ENCODE data around the gene RPL28. TPM values are rescaled to one million over a fixed set of nuclear protein-coding genes. Genes with fewer than 3 reads are reported as not detected.

Gene RPL28
- total RNA-seq, 1 donor from 2014 or later: 1,017 TPM

- peaks cover 63% of the 10 kb centered on the region for H4K20me1 ChIP-seq (ENCODE audit: low read depth)
- Mint-ChIP-seq H3K27ac (no peak overlapping the region), H3K36me3 (peaks cover 8% of the 10 kb centered on the region), H3K4me3 (no peak overlapping the region), H3K4me1 (peaks cover 33% of the 10 kb centered on the region), H3K27me3 (ENCODE audit: insufficient read depth, low read depth) (peaks cover 5% of the 10 kb centered on the region), H3K9me3 (no peaks in the 10 kb centered on the region)
- no peak for DNase-seq (ENCODE audit: low spot score)
- H3K9me3 ChIP-seq (ENCODE audit: low read depth): no peaks in the 10 kb centered on the region
- H3K27me3 ChIP-seq: peaks cover under 1% of the 10 kb centered on the region
- peaks cover 13% of the 10 kb centered on the region for H3K79me2 ChIP-seq (ENCODE audit: low read depth)
- H3K36me3 ChIP-seq: no peaks in the 10 kb centered on the region
- H3F3A ChIP-seq (ENCODE audit: low read depth): peaks cover 28% of the 10 kb centered on the region
- H3K27ac ChIP-seq: no peak overlapping the region
- TF ChIP-seq EZH2phosphoT487 (IDR thresholded peaks at IDR 0.05) (no peak), CTCF (IDR thresholded peaks at IDR 0.05) (no peak), EZH2 (IDR thresholded peaks at IDR 0.05) (no peak)
- peaks cover 29% of the 10 kb centered on the region for H3K4me1 ChIP-seq
- no peak overlapping the region for H2AFZ ChIP-seq (replicated peaks)
- no peak overlapping the region for H3K4me3 ChIP-seq
- H3K4me2 ChIP-seq: no peak overlapping the region
- H3K9ac ChIP-seq: no peak overlapping the region
These were observed 39.7 kb upstream of the RPL28 start for GRCh38 chr19:55345818-55346724.

- peaks cover 27% of the 10 kb centered on the region for H3K4me1 Mint-ChIP-seq
- no peak for TF ChIP-seq EZH2phosphoT487 (IDR thresholded peaks at IDR 0.05)
- no peak for TF ChIP-seq CTCF (IDR thresholded peaks at IDR 0.05)
- H3K4me2 ChIP-seq: no peak overlapping the region
- no peak overlapping the region for H3K4me3 ChIP-seq
- no peaks in the 10 kb centered on the region for H3K9me3 ChIP-seq (ENCODE audit: low read depth)
- no peak overlapping the region for H3K27ac ChIP-seq
- H3K27me3 ChIP-seq: peaks cover 8% of the 10 kb centered on the region
- peaks cover 57% of the 10 kb centered on the region for H4K20me1 ChIP-seq (ENCODE audit: low read depth)
- H3K4me1 ChIP-seq: peaks cover 23% of the 10 kb centered on the region
- peaks cover 8% of the 10 kb centered on the region for H3K27me3 Mint-ChIP-seq (ENCODE audit: insufficient read depth, low read depth)
- no peak overlapping the region for H3K4me3 Mint-ChIP-seq
- no peak overlapping the region for H3K27ac Mint-ChIP-seq
- no peak overlapping the region for H2AFZ ChIP-seq (replicated peaks)
- H3F3A ChIP-seq (ENCODE audit: low read depth): peaks cover 28% of the 10 kb centered on the region
- H3K9ac ChIP-seq: no peak overlapping the region
- no peaks in the 10 kb centered on the region for H3K9me3 Mint-ChIP-seq
- peaks cover 6% of the 10 kb centered on the region for H3K79me2 ChIP-seq (ENCODE audit: low read depth)
- H3K36me3 Mint-ChIP-seq: peaks cover 3% of the 10 kb centered on the region
- no peaks in the 10 kb centered on the region for H3K36me3 ChIP-seq
- DNase-seq (ENCODE audit: low spot score): no peak
These were observed 38.8 kb upstream of the RPL28 start for GRCh38 chr19:55346725-55347441.

- Histone ChIP-seq H3K4me3 (no peak overlapping the region), H4K20me1 (ENCODE audit: low read depth) (peaks cover 50% of the 10 kb centered on the region), H3K4me2 (peak overlapping the region; percentile 69), H3K27ac (no peak overlapping the region), H3F3A (ENCODE audit: low read depth) (peaks cover 28% of the 10 kb centered on the region), H3K36me3 (no peaks in the 10 kb centered on the region), H3K79me2 (ENCODE audit: low read depth) (no peaks in the 10 kb centered on the region), H2AFZ (replicated peaks) (no peak overlapping the region), H3K9me3 (ENCODE audit: low read depth) (no peaks in the 10 kb centered on the region), H3K4me1 (peaks cover 21% of the 10 kb centered on the region), H3K9ac (no peak overlapping the region), H3K27me3 (peaks cover 15% of the 10 kb centered on the region)
- DNase-seq (ENCODE audit: low spot score): no peak
- Mint-ChIP-seq H3K4me3 (no peak overlapping the region), H3K4me1 (peaks cover 28% of the 10 kb centered on the region), H3K9me3 (no peaks in the 10 kb centered on the region), H3K36me3 (peaks cover 3% of the 10 kb centered on the region), H3K27me3 (ENCODE audit: insufficient read depth, low read depth) (peaks cover 13% of the 10 kb centered on the region), H3K27ac (peak overlapping the region; percentile 46)
- TF ChIP-seq EZH2 (IDR thresholded peaks at IDR 0.05): no peak
- no peak for TF ChIP-seq EZH2phosphoT487 (IDR thresholded peaks at IDR 0.05)
- TF ChIP-seq CTCF (IDR thresholded peaks at IDR 0.05): no peak
These were observed 38.2 kb upstream of the RPL28 start for GRCh38 chr19:55347442-55348009.
